ENCODE results near the gene PFDN4.

Gene PFDN4

GRCh38 chr20:54199721-54200176, 8.1 kb upstream of the PFDN4 start:
- no peaks in the 10 kb centered on the region for H3K36me3 ChIP-seq (ENCODE audit: control insufficient read depth, insufficient read depth, low read length)
- H3K27me3 ChIP-seq (ENCODE audit: control insufficient read depth, insufficient read depth, low read length): no peaks in the 10 kb centered on the region
- TF ChIP-seq CTCF (IDR thresholded peaks at IDR 0.05): peak; percentile 95
- H3K27ac ChIP-seq: no peak overlapping the region
- no peak overlapping the region for H3K9ac ChIP-seq
- H3K4me1 ChIP-seq: peaks cover 14% of the 10 kb centered on the region
- no peaks in the 10 kb centered on the region for H3K9me3 ChIP-seq (ENCODE audit: control insufficient read depth, low read length)
- no peak overlapping the region for H3K4me2 ChIP-seq (ENCODE audit: low read length)
- H3K79me2 ChIP-seq: no peaks in the 10 kb centered on the region
- no peak overlapping the region for H3K4me3 ChIP-seq (ENCODE audit: low read depth, low read length)
- no peak overlapping the region for H2AFZ ChIP-seq

GRCh38 chr20:54200487-54201267, 7.2 kb upstream of the PFDN4 start:
- H3K4me3 ChIP-seq (ENCODE audit: low read depth, low read length): no peak overlapping the region

GRCh38 chr20:54201268-54201846, 6.5 kb upstream of the PFDN4 start:
- Histone ChIP-seq H3K4me2 (ENCODE audit: low read length) (no peak overlapping the region), H3K36me3 (ENCODE audit: control insufficient read depth, insufficient read depth, low read length) (no peaks in the 10 kb centered on the region), H3K9ac (no peak overlapping the region), H3K27me3 (ENCODE audit: control insufficient read depth, insufficient read depth, low read length) (no peaks in the 10 kb centered on the region), H3K4me3 (ENCODE audit: low read depth, low read length) (no peak overlapping the region), H3K27ac (peak overlapping the region; percentile 86), H3K79me2 (no peaks in the 10 kb centered on the region), H3K9me3 (ENCODE audit: control insufficient read depth, low read length) (no peaks in the 10 kb centered on the region), H2AFZ (peak overlapping the region; percentile 78), H3K4me1 (peaks cover 14% of the 10 kb centered on the region)
- TF ChIP-seq CTCF (IDR thresholded peaks at IDR 0.05): no peak

More at GRCh38 chr20:54200487-54201267, 7.2 kb upstream of the PFDN4 start:
- H3K9me3 ChIP-seq (ENCODE audit: control insufficient read depth, low read length): no peaks in the 10 kb centered on the region
- H3K79me2 ChIP-seq: no peaks in the 10 kb centered on the region
- H3K4me2 ChIP-seq (ENCODE audit: low read length): no peak overlapping the region
- no peak for TF ChIP-seq CTCF (IDR thresholded peaks at IDR 0.05)
- H3K27me3 ChIP-seq (ENCODE audit: control insufficient read depth, insufficient read depth, low read length): no peaks in the 10 kb centered on the region
- H3K27ac ChIP-seq: peak overlapping the region; percentile 86
- H3K4me1 ChIP-seq: peaks cover 14% of the 10 kb centered on the region
- H3K36me3 ChIP-seq (ENCODE audit: control insufficient read depth, insufficient read depth, low read length): no peaks in the 10 kb centered on the region
- no peak overlapping the region for H3K9ac ChIP-seq
- H2AFZ ChIP-seq: peak overlapping the region; percentile 78

DNA sequence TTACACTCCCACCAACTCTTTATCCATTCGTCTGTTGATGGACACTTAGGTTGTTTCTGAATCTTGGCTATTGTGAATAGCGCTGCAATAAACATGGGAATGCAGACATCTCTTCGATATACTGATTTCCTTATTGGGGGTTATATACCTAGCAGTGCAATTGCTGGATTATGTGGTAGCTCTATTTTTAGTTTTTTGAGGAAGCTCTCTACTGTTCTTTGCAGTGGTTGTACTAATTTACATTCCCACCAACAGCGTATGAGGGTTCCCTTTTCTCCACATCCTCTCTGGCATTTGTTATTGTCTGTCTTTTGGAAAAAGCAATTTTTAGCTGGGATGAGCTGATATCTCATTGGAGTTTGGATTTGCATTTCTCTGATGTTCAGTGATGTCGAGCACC, 4.6 kb upstream of the PFDN4 start:
- Histone ChIP-seq H3K4me1 (peaks cover 14% of the 10 kb centered on the region), H3K27ac (no peak overlapping the region), H3K79me2 (peaks cover 2% of the 10 kb centered on the region), H2AFZ (no peak overlapping the region), H3K27me3 (ENCODE audit: control insufficient read depth, insufficient read depth, low read length) (no peaks in the 10 kb centered on the region), H3K9me3 (ENCODE audit: control insufficient read depth, low read length) (no peaks in the 10 kb centered on the region), H3K36me3 (ENCODE audit: control insufficient read depth, insufficient read depth, low read length) (no peaks in the 10 kb centered on the region), H3K9ac (no peak overlapping the region), H3K4me2 (ENCODE audit: low read length) (no peak overlapping the region), H3K4me3 (ENCODE audit: low read depth, low read length) (no peak overlapping the region)
- TF ChIP-seq CTCF (IDR thresholded peaks at IDR 0.05): no peak
